Subcutaneous preadipocyte (primary cell): ENCODE results near the gene DNM1L. TPM values are rescaled to one million over a fixed set of nuclear protein-coding genes. Genes with fewer than 3 reads are reported as not detected.

Experiments used
- small RNA-seq: library from RNA; depleted of rRNA; stranded (forward); fragments of <200 nt; gene quantifications from one replicate; pipeline ENCODE3, GENCODE V24; 2012
- total RNA-seq: library from RNA; depleted of rRNA; stranded (reverse); fragments of >200 nt; gene quantifications from 2 replicates; pipeline ENCODE4 v1.2.3, GENCODE V29; 2012

The DNM1L gene
- 78.6 and 87.4 TPM in 2 replicates for total RNA-seq

GRCh38 chr12:32679091-32679919, at the start of gene DNM1L:
Gene DNM1L, plus strand, starts transcription at chr12:32679301. Its CDS starts 63 bp downstream, at chr12:32679364.

DNA sequence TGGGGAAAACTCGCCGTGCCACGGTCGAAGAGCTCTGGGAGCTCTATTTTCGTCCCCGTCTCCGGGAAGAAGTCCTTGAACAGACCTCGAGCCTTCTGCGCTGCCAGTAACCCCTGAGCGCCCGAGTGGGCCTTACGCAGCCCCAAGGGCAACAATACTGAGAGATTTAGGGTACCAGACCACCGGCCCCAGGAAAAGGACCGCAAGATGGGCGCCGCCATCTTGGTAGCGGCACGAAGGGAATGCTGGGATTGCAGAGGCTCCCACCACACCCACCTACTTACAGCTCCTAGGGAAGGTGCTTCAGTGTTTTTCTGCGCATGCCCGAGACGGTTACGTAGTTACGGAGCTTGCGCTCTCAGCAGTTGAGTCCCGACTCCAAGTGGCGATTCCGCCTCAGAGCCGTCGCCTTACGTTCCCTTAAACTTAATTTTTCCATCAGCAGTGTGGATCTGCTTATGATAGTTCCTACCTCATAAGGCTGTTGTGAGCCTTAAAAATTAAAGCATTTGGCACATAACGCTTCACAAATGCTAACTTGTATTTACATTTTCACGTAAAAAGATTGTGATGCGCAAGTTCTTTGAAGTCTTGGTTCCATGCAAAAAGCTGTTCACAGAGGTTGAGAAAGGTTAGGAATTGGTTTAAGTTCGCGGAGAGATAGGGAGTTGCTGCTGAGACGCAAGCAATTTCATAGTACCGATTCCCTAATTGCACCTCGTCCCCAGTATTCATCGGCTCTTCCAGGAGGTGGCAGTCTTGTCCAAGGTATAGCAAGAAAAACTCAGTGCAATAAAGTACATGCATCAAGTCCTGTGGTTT, 76.8 kb downstream of the DNM1L start, which contains the start of gene YARS2:
Gene YARS2, minus strand, starts transcription at position 244 of the 822 bp plus-strand sequence. Its CDS starts 23 bp downstream, at position 221.

Small RNA genes within 50 kb of the gene (small RNA-seq; reads per million reads assigned to genes)
- not detected for gene RF00019

Other genes with a start within 250 kb of the DNM1L start
- gene YARS2, start 76.6 kb downstream of the DNM1L start, total RNA-seq = 35.6 and 38.5 TPM in 2 replicates
- gene PKP2, start 217.5 kb downstream of the DNM1L start, total RNA-seq = not detected in 2 replicates